ENCODE measurements around the gene IL3.
A peak's percentile ranks its signal among the peaks of the same experiment; 100 is the strongest.

Gene IL3, protein sequence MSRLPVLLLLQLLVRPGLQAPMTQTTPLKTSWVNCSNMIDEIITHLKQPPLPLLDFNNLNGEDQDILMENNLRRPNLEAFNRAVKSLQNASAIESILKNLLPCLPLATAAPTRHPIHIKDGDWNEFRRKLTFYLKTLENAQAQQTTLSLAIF

DNA sequence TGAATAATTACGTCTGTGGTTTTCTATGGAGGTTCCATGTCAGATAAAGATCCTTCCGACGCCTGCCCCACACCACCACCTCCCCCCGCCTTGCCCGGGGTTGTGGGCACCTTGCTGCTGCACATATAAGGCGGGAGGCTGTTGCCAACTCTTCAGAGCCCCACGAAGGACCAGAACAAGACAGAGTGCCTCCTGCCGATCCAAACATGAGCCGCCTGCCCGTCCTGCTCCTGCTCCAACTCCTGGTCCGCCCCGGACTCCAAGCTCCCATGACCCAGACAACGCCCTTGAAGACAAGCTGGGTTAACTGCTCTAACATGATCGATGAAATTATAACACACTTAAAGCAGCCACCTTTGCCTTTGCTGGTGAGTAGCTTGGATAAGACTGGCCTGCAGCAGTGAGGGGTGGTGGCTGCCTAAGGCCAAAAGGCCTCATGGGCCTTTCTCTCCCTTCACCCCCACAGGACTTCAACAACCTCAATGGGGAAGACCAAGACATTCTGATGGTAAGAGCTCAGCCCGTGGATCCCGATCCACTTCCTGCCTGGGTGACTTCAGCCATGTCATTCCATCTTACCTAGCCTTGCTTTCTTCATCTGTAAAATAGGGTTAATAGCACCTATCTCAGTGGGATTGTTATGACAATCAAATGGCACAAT is at the start of gene IL3:
TSS of gene IL3 (plus strand) at position 155 of the 661 bp plus-strand sequence. CDS start at position 207, 52 bp downstream.
- no peak for DNase-seq

DNA sequence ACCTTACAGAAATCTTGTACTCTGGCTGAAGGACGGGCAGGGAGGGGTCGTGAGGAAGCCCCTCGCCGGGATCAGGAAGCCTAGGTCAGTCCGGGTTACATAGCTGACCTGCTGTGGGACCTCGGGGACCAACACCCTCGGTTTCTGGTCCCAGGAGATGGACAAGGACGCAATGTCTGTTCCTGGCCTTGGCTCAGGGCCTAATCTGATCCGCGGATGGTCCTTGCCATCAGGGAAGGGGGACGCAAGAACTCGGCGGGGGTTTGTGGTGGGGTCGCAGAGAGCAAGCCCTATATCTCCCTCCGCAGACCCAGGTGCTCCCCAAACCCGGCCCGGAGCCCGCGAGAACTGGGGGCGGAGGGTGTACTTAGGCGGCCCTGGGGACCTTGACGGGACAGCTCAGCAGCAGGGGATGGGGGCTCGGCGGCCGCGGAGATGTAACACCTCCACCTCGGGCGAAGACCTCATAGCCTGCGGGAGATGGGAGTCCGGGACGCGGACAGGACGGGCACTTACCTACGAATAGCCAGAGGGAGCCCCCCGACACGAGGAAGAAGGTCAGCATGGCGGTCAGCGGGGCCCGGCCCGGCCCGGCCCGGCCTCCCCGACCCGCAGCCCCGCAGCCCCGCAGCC is 49.4 kb upstream of the IL3 start:
- DNase-seq: peak in 2 of 56 donors; percentile 36 to 65

- peak in 21 of 56 donors; percentile 23 to 69 (median 46) for DNase-seq
These were observed 48.7 kb upstream of the IL3 start, which contains the start of gene ACSL6 for GRCh38 chr5:132011622-132012343. Gene ACSL6 (minus strand): TSS chr5:132011658. CDS start chr5:132011553, 105 bp downstream.

GRCh38 chr5:132012371-132013005 is 48.0 kb upstream of the IL3 start:
- DNase-seq: peak in 4 of 56 donors; percentile 12 to 36 (median 20)

- peak in 3 of 56 donors; percentile 14 to 40 (median 18) for DNase-seq
These were observed 47.3 kb upstream of the IL3 start for GRCh38 chr5:132013006-132013689.

GRCh38 chr5:132013711-132014110 is 46.7 kb upstream of the IL3 start:
- DNase-seq: no peak

GRCh38 chr5:132016721-132017250 is 43.7 kb upstream of the IL3 start:
- no peak for DNase-seq

- no peak for DNase-seq
These were observed 43.1 kb upstream of the IL3 start for GRCh38 chr5:132017316-132017715.

- DNase-seq: no peak
These were observed 42.5 kb upstream of the IL3 start for GRCh38 chr5:132017738-132018625.

DNA sequence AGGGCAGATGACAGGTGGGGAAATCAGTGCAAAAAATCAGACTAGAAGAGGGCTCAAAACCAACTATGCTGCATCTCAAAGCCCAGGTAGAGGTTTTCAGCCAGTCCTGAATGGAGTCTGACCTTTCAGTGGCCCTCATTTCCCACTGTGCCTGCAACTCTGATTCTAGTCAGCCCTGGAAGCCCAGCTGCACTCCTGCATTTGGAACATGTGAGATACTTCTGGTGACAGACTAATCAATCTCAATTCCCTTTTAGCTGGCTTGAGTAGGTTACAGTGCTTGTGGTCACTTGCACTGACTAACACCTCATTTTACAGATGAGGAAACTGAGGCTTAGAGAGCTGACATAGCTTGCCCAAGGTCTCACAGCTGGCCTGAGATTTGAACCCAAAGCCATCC is 41.1 kb upstream of the IL3 start:
- no peak for DNase-seq

- DNase-seq: no peak
These were observed 40.4 kb upstream of the IL3 start for GRCh38 chr5:132019857-132020555.

DNA sequence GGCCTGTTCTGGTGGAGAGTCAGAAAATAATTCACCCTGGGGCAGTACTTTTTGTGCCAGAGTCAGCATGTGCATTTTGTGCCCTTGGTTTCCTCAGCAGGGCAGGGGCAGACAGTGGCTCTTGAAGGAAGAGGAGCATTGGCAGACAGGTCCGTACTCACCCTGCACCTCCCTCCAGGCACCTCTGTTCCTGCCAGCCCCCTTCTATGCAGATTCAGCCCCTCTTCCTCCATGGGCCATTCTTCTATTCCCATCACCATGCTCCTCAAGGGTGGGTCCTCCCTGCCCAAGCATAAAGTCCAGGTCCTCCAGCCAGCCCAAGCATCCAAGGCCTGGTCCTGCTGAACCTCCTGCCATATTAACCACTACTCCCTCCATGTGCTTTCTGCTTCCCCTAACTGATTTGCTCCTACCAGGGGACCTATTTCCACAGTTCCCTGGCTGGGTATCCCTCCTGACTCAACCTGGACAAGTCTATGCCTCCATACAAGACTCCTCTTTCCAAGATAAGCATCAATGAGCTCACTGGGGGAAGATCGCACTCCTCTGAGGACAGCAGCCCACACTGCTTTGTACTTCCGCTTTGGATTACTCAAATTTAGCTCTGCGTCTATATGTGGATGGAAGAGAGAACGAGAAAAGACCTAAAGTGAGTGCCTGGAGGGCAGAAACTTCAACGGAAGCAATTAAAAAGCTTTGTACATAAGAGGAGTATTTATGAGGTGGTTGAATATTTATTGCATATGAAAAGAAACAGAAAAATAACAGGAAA is 39.7 kb upstream of the IL3 start:
- DNase-seq: no peak

GRCh38 chr5:132021654-132022053 is 38.8 kb upstream of the IL3 start:
- DNase-seq: no peak

GRCh38 chr5:132022737-132023136 is 37.7 kb upstream of the IL3 start:
- no peak for DNase-seq

DNA sequence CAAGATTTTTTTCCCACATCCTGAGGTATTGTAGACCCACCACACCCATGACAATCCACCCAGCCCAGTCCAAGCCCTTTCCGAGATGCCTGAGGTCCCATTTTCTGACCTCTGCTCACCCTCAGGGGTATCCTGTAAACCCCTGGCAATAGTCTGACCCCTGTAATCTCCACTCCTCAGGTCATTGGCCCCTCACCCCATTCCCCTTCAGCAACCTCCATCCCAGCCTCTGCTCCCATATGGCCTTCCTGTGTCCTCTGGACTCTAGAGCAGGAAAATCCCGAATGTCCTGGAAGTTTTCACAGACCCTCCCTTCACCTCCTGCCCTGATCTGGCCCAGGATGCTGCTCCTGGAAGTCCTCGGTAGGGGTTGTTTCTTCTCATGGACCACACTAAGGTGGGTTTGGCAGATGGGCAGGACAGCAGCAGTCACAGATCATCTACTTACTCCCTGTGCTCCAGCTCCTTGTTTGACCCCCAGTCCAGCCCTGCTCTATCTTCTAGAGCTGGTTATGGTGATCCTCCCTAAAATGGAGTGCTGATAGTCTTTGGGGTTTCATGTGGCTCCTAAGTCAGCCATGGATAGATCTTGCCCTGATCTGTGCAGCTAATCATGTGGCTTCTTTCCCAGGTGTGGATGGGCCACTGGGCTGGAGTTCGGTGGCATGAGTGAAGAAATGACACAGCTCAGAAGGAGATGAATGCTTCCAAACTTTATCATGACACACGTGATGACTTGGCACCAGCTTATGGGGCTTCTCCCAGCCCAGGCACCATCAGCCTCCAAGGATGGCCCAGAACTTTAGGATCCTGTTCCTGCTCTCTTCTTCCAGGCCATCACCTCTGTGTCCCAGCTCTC is 37.0 kb upstream of the IL3 start:
- DNase-seq: no peak

DNA sequence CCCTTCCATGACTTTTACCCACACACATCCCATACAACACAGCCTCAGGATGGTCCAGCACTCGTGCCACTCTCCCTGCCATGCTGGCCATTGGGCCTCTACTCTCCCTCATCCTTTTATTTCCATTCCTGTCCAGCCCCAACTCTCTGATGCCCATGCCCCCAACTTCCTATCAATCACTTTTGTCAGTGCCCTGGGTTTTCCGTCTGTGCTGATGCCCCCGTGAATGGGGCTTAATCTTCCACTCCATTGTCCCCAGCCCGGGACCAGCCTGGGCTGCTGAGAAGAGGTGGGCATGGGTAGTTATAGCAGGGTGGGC is 36.4 kb upstream of the IL3 start:
- DNase-seq: no peak

- DNase-seq: no peak
These were observed 35.6 kb upstream of the IL3 start for GRCh38 chr5:132024789-132025402.
